22Rv1 (cell line): ENCODE data around the gene GTF2IRD1.
"Not testable (repeated sequence)": the region's sequence is repeated elsewhere in the genome, so short reads cannot be mapped to it uniquely, and the experiment has no call there.

Experiments
- ZFX ChIP-seq: fragments of 450-650 bp; IDR thresholded peaks from 2 replicates; pipeline ENCODE4 v1.6.1; 2017; ENCODE audit warnings: antibody characterized with exemption, borderline replicate concordance
- TF ChIP-seq, protein P1 (sequence below): fragments of 450-650 bp; IDR thresholded peaks from 2 replicates; pipeline ENCODE4 v1.5.1; 2017; ENCODE audit warnings: mild to moderate bottlenecking

DNA sequence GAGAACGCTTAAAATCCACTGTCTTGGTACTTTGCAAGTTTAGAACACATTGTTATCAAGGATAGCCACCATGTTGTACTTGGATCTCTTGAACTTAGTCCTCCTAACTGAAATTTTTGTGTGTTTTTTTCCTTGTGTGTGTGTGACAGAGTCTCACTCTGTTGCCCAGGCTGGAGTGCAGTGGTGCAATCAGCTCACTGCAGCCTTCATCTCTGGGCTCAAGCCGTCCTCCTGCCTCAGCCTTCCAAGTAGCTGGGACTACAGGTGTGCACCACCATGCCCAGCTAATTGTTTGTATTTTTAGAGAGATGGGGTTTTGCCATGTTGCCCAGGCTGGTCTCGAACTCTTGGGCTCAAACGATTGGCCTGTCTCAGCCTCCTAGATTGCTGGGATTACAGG lies 34.5 kb upstream of the GTF2IRD1 start:
- TF ChIP-seq, protein P1, sequence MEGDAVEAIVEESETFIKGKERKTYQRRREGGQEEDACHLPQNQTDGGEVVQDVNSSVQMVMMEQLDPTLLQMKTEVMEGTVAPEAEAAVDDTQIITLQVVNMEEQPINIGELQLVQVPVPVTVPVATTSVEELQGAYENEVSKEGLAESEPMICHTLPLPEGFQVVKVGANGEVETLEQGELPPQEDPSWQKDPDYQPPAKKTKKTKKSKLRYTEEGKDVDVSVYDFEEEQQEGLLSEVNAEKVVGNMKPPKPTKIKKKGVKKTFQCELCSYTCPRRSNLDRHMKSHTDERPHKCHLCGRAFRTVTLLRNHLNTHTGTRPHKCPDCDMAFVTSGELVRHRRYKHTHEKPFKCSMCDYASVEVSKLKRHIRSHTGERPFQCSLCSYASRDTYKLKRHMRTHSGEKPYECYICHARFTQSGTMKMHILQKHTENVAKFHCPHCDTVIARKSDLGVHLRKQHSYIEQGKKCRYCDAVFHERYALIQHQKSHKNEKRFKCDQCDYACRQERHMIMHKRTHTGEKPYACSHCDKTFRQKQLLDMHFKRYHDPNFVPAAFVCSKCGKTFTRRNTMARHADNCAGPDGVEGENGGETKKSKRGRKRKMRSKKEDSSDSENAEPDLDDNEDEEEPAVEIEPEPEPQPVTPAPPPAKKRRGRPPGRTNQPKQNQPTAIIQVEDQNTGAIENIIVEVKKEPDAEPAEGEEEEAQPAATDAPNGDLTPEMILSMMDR: not testable (repeated sequence)
- TF ChIP-seq ZFX: not testable (repeated sequence)
